ENCODE measurements around the gene ABHD14A.

ABHD14A gene

DNA sequence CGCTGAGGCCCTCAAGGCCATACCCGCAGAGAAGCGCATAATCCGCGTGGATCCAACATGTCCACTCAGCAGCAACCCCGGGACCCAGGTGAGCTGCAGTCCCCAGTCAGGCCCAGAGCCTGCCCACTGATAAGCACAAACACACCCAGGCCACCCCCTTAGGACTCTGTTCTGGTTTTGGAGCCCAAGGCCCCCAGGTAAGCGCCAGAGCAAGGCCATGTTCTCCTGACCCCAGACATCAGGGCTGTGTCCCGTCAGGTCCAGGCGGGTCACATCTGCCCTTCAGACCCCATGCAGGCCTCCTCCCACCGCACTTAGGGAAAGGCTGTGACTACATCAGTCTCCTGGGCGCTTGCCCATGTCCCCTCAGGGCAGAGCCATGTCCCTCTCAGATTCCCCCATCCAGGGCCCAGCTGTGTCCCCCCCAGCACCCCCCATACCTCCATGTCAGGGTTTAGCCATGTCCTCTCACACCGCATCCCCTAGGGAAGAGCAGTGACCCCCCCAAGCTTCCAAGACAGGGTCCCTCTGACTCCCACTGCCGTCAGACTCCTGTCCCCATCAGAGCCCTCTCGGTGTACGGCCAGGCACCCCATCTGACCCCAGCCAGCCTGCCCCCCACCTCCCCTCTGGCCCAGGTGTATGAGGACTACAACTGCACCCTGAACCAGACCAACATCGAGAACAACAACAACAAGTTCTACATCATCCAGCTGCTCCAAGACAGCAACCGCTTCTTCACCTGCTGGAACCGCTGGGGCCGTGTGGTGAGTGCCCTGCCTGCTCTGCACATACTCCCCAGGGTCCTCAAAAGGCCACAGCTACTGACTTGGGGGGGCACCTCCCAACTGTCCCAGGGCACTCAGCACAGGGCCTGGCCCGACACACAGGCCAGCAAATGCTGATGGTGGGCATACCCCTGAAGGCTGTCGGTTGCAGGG lies 31.1 kb upstream of the ABHD14A start:
- no peak overlapping the region for H2AFZ ChIP-seq (ENCODE audit: low read depth, low read length, severe bottlenecking)
- H3K27me3 ChIP-seq (ENCODE audit: low read length), result no peaks in the 10 kb centered on the region

DNA sequence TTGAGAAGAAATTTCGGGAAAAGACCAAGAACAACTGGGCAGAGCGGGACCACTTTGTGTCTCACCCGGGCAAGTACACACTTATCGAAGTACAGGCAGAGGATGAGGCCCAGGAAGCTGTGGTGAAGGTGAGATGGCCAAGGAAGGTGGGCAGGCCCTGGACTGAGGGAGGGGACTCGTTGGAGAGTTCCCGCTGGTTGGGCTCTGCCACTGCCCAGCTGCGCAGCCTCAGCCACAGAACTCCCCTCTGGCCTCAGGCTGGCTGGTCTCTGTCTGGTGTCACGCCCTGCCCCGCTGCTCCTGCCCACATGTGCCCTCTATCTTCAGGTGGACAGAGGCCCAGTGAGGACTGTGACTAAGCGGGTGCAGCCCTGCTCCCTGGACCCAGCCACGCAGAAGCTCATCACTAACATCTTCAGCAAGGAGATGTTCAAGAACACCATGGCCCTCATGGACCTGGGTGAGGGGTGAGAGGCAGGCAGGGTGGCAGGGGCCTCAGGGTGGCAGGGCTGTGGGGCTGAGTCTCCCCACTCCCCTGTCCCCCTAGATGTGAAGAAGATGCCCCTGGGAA lies 30.3 kb upstream of the ABHD14A start:
- Histone ChIP-seq H3K27ac (ENCODE audit: low read depth, low read length) (no peak overlapping the region), H3K9ac (ENCODE audit: low read length) (no peak overlapping the region)

More for the DNA sequence above, 31.1 kb upstream of the ABHD14A start:
- Histone ChIP-seq H3K9me2 (replicated peaks; ENCODE audit: insufficient read depth, low read length) (no peaks in the 10 kb centered on the region), H4K20me1 (ENCODE audit: low read depth, low read length) (no peaks in the 10 kb centered on the region), H3K9ac (ENCODE audit: low read length) (no peak overlapping the region), H3K27ac (ENCODE audit: low read depth, low read length) (no peak overlapping the region), H3K4me3 (ENCODE audit: insufficient read depth, low read length, poor library complexity, severe bottlenecking) (no peak overlapping the region), H3K79me2 (ENCODE audit: insufficient read depth, low read length) (peaks cover 24% of the 10 kb centered on the region), H3K36me3 (ENCODE audit: low read length) (no peaks in the 10 kb centered on the region), H3F3A (ENCODE audit: insufficient read depth) (no peaks in the 10 kb centered on the region), H3K4me2 (ENCODE audit: low read depth, low read length, poor library complexity, severe bottlenecking) (no peak overlapping the region), H3K9me3 (ENCODE audit: insufficient read depth, low read length) (no peaks in the 10 kb centered on the region)
- TF ChIP-seq EZH2phosphoT487 (conservative IDR thresholded peaks at IDR 0.05; ENCODE audit: low read length) (no peak), CTCF (IDR thresholded peaks at IDR 0.05; ENCODE audit: insufficient read depth, low read length, poor library complexity, severe bottlenecking) (no peak)

GRCh38 chr3:51945031-51945840 lies 29.6 kb upstream of the ABHD14A start:
- Histone ChIP-seq H4K20me1 (ENCODE audit: low read depth, low read length) (no peaks in the 10 kb centered on the region), H2AFZ (ENCODE audit: low read depth, low read length, severe bottlenecking) (no peak overlapping the region), H3K79me2 (ENCODE audit: insufficient read depth, low read length) (peaks cover 13% of the 10 kb centered on the region), H3K9me2 (replicated peaks; ENCODE audit: insufficient read depth, low read length) (no peaks in the 10 kb centered on the region), H3K4me2 (ENCODE audit: low read depth, low read length, poor library complexity, severe bottlenecking) (no peak overlapping the region), H3K9ac (ENCODE audit: low read length) (no peak overlapping the region), H3F3A (ENCODE audit: insufficient read depth) (no peaks in the 10 kb centered on the region), H3K27ac (ENCODE audit: low read depth, low read length) (no peak overlapping the region), H3K36me3 (ENCODE audit: low read length) (no peaks in the 10 kb centered on the region), H3K27me3 (ENCODE audit: low read length) (no peaks in the 10 kb centered on the region), H3K4me3 (ENCODE audit: insufficient read depth, low read length, poor library complexity, severe bottlenecking) (no peak overlapping the region), H3K9me3 (ENCODE audit: insufficient read depth, low read length) (no peaks in the 10 kb centered on the region)
- no peak for TF ChIP-seq CTCF (IDR thresholded peaks at IDR 0.05; ENCODE audit: insufficient read depth, low read length, poor library complexity, severe bottlenecking)
- no peak for TF ChIP-seq EZH2phosphoT487 (conservative IDR thresholded peaks at IDR 0.05; ENCODE audit: low read length)

More for the DNA sequence above, 30.3 kb upstream of the ABHD14A start:
- Histone ChIP-seq H2AFZ (ENCODE audit: low read depth, low read length, severe bottlenecking) (no peak overlapping the region), H3K9me2 (replicated peaks; ENCODE audit: insufficient read depth, low read length) (no peaks in the 10 kb centered on the region), H3F3A (ENCODE audit: insufficient read depth) (no peaks in the 10 kb centered on the region), H3K4me3 (ENCODE audit: insufficient read depth, low read length, poor library complexity, severe bottlenecking) (no peak overlapping the region), H3K27me3 (ENCODE audit: low read length) (no peaks in the 10 kb centered on the region), H3K4me2 (ENCODE audit: low read depth, low read length, poor library complexity, severe bottlenecking) (no peak overlapping the region), H3K36me3 (ENCODE audit: low read length) (no peaks in the 10 kb centered on the region), H3K9me3 (ENCODE audit: insufficient read depth, low read length) (no peaks in the 10 kb centered on the region), H4K20me1 (ENCODE audit: low read depth, low read length) (no peaks in the 10 kb centered on the region), H3K79me2 (ENCODE audit: insufficient read depth, low read length) (peaks cover 20% of the 10 kb centered on the region)
- TF ChIP-seq EZH2phosphoT487 (conservative IDR thresholded peaks at IDR 0.05; ENCODE audit: low read length) (no peak), CTCF (IDR thresholded peaks at IDR 0.05; ENCODE audit: insufficient read depth, low read length, poor library complexity, severe bottlenecking) (no peak)

Measured in SU-DHL-6 (cell line).